Panc1 (cell line): ENCODE results near the gene ELMO2. TPM values are rescaled to one million over a fixed set of nuclear protein-coding genes. Genes with fewer than 3 reads are reported as not detected.

Experiments
- ATAC-seq: fragments of 200-7000 bp; cut with Tn5 transposase; 2 replicates; pipeline ENCODE4 v1.9.1; 2020; ENCODE audit warnings: mild to moderate bottlenecking, moderate library complexity
- BruUV-seq: library from RNA; stranded (reverse); fragments of 400-500 nt; replicated peaks from 2 replicates; lab custom pipeline; 2021; lab: Mats Ljungman, UMichigan
- CTCF ChIA-PET: fragments of 300-600 bp; sonication (Branson Sonifier 250); formaldehyde crosslinking; loops from one replicate; lab custom pipeline; 2022; ENCODE audit warnings: antibody characterized with exemption; lab: Charles Lee
- POLR2A ChIA-PET: fragments of 300-600 bp; sonication (Branson Sonifier 250); formaldehyde crosslinking; loops from one replicate; lab custom pipeline; 2022; ENCODE audit warnings: antibody characterized with exemption; lab: Charles Lee
- DNase-seq: peaks from one replicate; pipeline ENCODE4 v3.0.0-alpha.2; 2010; ENCODE audit warnings: low read depth, low spot score
- H3K27ac ChIP-seq: 2 replicates; pipeline ENCODE4 v1.5.1; 2011; ENCODE audit warnings: mild to moderate bottlenecking, low read length, inconsistent platforms
- H3K27me3 ChIP-seq: fragments of 200-500 bp; sonication (Bioruptor generic); 2 replicates; pipeline ENCODE4 v1.6.0; 2014; ENCODE audit warnings: low read length, inconsistent platforms; ENCODE audit not compliant: control insufficient read depth, insufficient read depth
- H3K36me3 ChIP-seq: fragments of 200-500 bp; sonication (Bioruptor generic); 2 replicates; pipeline ENCODE4 v1.5.1; 2014; ENCODE audit warnings: inconsistent platforms, mild to moderate bottlenecking, low read length, moderate library complexity; ENCODE audit not compliant: control insufficient read depth, insufficient read depth
- H3K4me1 ChIP-seq: 2 replicates; pipeline ENCODE4 v1.5.1; 2011; ENCODE audit warnings: inconsistent platforms, mild to moderate bottlenecking, low read length, moderate library complexity; ENCODE audit not compliant: control insufficient read depth, insufficient read depth
- H3K4me3 ChIP-seq, 2 experiments: 2 replicates each; pipeline ENCODE4 v1.5.1; 2011 to 2012; ENCODE audit warnings: low read depth in 2 of 2, low read length in 2 of 2, mild to moderate bottlenecking in 2 of 2, inconsistent platforms in 1 of 2, moderate library complexity in 1 of 2
- H3K9me3 ChIP-seq: fragments of 200-500 bp; sonication (Bioruptor generic); 2 replicates; pipeline ENCODE4 v1.5.1; 2014; ENCODE audit warnings: low read depth, mild to moderate bottlenecking, inconsistent platforms, low read length, moderate library complexity; ENCODE audit not compliant: control insufficient read depth, insufficient read depth
- CTCF ChIP-seq: fragments of 450-650 bp; IDR thresholded peaks from 2 replicates; pipeline ENCODE4 v1.5.1; 2017; ENCODE audit warnings: mild to moderate bottlenecking
- POLR2AphosphoS5 ChIP-seq: IDR thresholded peaks from 2 replicates; pipeline ENCODE4 v1.6.1; 2012; ENCODE audit warnings: mild to moderate bottlenecking, low read depth, low read length, moderate library complexity
- REST ChIP-seq, 2 experiments: IDR thresholded peaks; 2 replicates each; pipeline ENCODE4 v1.6.1; 2011 to 2012; ENCODE audit warnings: low read depth in 2 of 2, control low read depth in 1 of 2, low read length in 1 of 2, mild to moderate bottlenecking in 1 of 2, moderate library complexity in 1 of 2; ENCODE audit not compliant: insufficient read depth in 1 of 2
- SIN3A ChIP-seq: IDR thresholded peaks from 2 replicates; pipeline ENCODE4 v1.6.1; 2012; ENCODE audit warnings: low read depth, mild to moderate bottlenecking, low read length, moderate library complexity, borderline replicate concordance; ENCODE audit not compliant: insufficient read depth
- TCF7L2 ChIP-seq: IDR thresholded peaks from 2 replicates; pipeline ENCODE4 v1.6.1; 2011; ENCODE audit warnings: mild to moderate bottlenecking, low read depth, low read length, inconsistent platforms
- in situ Hi-C: cut with HindIII; loops from 2 replicates; pipeline ENCODE4 v1.10.0; 2016; ENCODE audit warnings: low sequenced_read_pairs, low pct_unique_long_range_greater_than_20kb
- intact Hi-C: fragments of 100-400 bp; cut with micrococcal nuclease; formaldehyde crosslinking; loops from one replicate; pipeline ENCODE4 v1.10.0; 2022; ENCODE audit not compliant: unreplicated experiment
- total RNA-seq: library from RNA; stranded (reverse); gene quantifications from one replicate; pipeline ENCODE4 v1.2.1, GENCODE V29; 2021; ENCODE audit not compliant: unreplicated experiment

Gene ELMO2
- total RNA-seq, 1 experiment from 2014 or later = 40.4 TPM

GRCh38 chr20:46367967-46368901, 38.2 kb downstream of the ELMO2 start:
- H3K27me3 ChIP-seq = no peaks in the 10 kb centered on the region
- no TSS peak for BruUV-seq
- TF ChIP-seq REST (IDR thresholded peaks at IDR 0.05; ENCODE audit: insufficient read depth in 1 of 2, low read depth in 2 of 2, low read length in 1 of 2) (no peak), TCF7L2 (no peak), CTCF (no peak), SIN3A (no peak), POLR2AphosphoS5 (no peak)
- intact Hi-C loops = no loop called here
- H3K4me1 ChIP-seq = 0 out of 2 replicates have a peak, but pooled peaks cover 1% of the 10 kb centered on the region
- ATAC-seq (no peak), DNase-seq (no peak)
- POLR2A ChIA-PET = no interaction called here
- no peak overlapping the region for H3K4me3 ChIP-seq
- CTCF ChIA-PET = no interaction called here
- no peaks in the 10 kb centered on the region for H3K9me3 ChIP-seq
- H3K27ac ChIP-seq = no peak overlapping the region
- H3K36me3 ChIP-seq = peaks cover 11% of the 10 kb centered on the region
- in situ Hi-C loops = no loop called here

GRCh38 chr20:46367234-46367633, 39.2 kb downstream of the ELMO2 start:
- intact Hi-C loops = no loop called here
- Histone ChIP-seq H3K27ac (no peak overlapping the region), H3K9me3 (no peaks in the 10 kb centered on the region), H3K27me3 (no peaks in the 10 kb centered on the region), H3K36me3 (peaks cover 6% of the 10 kb centered on the region), H3K4me1 (0 out of 2 replicates have a peak, but pooled peaks cover 4% of the 10 kb centered on the region), H3K4me3 (no peak overlapping the region)
- no TSS peak for BruUV-seq
- in situ Hi-C loops = no loop called here
- POLR2A ChIA-PET = interaction anchor here (0.6 kb wide), 1 partner anchor 963 kb away, joined by 6 read pairs; no protein-coding TSS in a partner anchor
- CTCF ChIA-PET = no interaction called here
- no peak for TF ChIP-seq CTCF
- TF ChIP-seq POLR2AphosphoS5 = no peak
- no peak for DNase-seq
- ATAC-seq = no peak
